Hematopoietic multipotent progenitor cell treated with erythropoietin and hydrocortisone succinate and interleukin-3 and kit ligand, for 17 days (in vitro differentiated cells): ENCODE results near the gene NBEAL2.
"Not testable (repeated sequence)": the region's sequence is repeated elsewhere in the genome, so short reads cannot be mapped to it uniquely, and the experiment has no call there.

Experiments
- DNase-seq: peaks from one replicate; pipeline ENCODE4 v3.0.0-alpha.2; 2015; ENCODE audit warnings: low spot score

The NBEAL2 gene

GRCh38 chr3:47012342-47013230 lies 33.1 kb downstream of the NBEAL2 start:
- DNase-seq, result no peak

DNA sequence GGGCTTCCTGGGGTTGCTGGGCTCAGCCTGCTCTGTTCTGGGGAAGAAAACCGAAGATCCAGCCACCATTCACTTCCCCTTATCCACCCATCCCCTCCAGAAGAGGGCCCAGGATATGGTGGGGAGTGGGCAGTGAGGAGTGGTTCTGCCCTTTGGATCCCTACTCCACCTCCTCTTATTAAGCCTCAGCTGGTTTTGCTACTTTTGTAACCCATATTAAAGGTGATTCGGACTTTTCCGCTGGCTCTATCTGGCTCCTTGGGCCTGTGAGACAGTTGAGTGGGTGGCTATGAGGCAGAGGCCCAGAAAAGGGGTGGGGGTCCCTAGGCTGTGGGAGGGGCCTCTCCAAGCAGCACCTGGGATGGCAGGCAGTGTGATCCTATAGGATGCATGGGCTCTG lies 33.8 kb downstream of the NBEAL2 start:
- DNase-seq, result no peak

GRCh38 chr3:47014036-47014435 lies 34.6 kb downstream of the NBEAL2 start:
- DNase-seq, result no peak

DNA sequence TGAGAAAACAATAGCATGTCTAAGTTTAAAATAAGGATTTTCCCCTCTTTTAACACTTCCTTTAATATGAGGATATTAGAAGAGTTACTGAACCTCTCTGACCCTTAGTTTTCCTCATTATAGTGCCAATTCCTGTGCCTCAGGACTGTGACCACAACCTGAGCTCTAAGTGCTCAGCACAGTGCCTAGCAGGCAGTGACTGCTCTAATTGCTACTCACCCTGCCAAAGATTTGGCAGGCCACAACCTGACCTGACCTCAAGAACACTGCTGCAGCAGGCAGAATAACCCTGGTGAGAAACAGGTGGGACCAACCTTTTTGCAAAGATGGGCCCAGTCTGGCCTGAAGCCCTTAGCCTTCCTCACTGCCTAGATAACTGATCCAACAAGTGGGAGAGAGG lies 35.7 kb downstream of the NBEAL2 start:
- no peak for DNase-seq

DNA sequence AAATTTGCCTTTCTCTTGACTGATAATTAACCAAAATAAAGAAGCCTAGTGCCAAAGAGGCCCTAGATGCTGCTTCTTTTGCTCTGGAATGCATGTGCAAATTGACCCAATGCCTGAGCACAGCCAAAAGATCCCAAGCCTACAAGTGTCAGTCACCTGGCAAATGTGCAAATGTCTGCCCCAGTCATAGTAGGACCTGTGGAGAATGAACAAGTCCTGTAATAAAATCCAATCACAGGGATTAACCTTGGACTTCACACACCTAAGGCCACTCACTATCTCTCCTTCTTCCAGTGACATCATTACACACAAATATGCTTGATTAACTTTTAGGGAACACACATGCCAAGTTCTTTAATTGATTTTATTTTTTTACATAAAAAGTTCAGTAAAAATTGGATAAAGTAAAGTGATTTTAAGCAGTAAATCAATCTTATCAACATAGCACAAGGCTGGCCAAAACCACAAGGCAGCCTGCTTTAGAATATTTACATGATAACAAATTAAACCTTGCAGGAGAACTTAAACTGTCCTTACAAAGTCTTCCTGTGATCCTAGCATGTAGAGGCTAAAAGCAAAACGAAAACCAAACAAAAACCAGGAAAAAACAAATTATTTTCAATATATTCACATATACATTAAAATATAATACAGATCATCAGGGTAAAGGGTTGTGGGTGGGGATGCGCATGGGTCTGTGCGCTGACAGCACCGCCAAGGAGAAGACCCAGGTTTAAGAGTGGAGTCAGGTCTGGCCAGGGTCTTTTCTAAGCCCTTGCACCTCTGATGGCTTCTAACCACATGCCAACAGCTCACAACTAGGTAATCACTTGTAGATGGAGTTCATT lies 36.8 kb downstream of the NBEAL2 start:
- no peak for DNase-seq

- no peak for DNase-seq
These were observed 37.5 kb downstream of the NBEAL2 start for GRCh38 chr3:47016934-47017435.

DNA sequence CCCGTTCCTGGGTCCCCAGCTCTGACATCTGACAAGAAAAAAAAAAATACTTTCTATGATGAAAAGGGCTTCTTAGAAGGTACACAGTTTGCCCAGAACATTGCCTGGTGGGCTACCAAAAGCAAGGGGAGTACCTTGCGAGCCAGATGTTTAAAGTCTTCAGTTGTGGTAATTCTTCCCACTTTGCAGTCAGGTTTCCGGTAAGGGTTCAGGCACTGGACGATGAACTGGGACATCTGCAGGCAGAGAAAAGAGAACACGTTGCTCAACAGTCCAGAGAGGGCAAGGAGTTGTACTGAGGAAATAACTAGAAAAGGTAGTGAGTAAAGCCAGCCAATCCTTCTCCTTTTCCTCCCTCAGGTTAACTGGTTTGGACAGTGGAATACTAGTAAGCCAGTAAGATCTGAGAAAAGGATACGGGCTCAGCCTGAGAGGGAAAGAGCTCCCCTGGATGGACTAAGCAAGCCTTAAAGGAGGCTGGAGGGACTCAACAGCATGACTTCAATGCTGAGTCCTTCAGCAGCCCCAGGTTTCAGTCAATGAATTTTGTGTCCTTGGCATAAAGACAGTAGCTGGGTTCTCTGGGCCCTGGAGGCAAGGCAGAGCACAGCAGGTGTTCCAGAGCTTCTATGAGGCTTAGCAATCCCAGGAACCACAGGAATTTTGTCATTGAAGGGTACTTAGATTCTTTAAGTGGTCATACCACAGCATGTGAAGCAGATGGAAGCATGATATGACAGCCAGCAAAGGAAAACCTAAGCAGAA lies 38.2 kb downstream of the NBEAL2 start:
- DNase-seq, result no peak

- no peak for DNase-seq
These were observed 38.8 kb downstream of the NBEAL2 start for GRCh38 chr3:47018269-47018611.

- DNase-seq, result no peak
These were observed 39.7 kb downstream of the NBEAL2 start for GRCh38 chr3:47019201-47019600.

DNA sequence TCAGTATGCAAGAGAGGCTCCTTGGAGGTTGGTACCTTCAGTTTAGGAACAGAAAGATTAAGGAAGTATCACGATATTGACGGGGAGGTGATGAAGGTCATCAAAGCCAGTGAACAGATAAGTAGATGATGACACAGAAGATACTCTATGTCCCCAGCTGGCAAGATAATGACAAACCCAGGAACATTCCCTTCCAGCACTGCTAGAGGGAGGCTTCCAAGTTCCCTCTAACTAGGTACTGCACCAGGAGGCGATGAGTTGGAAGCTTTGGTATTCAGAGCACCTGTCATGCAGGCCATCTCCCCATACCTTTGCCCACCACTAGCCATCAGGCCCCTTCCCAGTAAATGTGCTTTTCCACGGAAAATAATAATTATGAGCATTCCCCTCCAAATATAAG lies 40.8 kb downstream of the NBEAL2 start:
- no peak for DNase-seq

DNA sequence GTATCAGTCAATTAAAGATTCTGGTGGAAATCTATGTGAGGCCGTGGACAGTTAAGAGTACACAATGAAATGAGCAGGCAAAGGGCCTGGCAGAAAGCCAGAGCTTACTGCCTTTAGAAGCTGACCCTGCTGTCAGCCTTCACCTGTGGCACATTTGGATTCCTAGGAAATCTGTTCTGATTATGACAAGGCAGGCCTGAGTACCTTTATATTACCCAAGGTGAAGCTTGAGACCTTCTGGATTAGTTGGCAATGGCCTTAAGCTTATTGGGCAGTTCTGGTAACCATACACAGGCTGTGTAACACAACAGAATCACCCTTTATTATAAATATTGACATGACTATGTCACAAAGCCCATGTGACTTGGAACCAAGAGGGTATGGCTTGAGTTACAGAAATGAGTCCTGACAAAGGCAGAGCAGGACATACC lies 43.2 kb downstream of the NBEAL2 start:
- no peak for DNase-seq

GRCh38 chr3:47024932-47025331 lies 45.5 kb downstream of the NBEAL2 start:
- DNase-seq, result no peak

- DNase-seq, result not testable (repeated sequence)
These were observed 47.0 kb downstream of the NBEAL2 start for GRCh38 chr3:47026432-47026831.

DNA sequence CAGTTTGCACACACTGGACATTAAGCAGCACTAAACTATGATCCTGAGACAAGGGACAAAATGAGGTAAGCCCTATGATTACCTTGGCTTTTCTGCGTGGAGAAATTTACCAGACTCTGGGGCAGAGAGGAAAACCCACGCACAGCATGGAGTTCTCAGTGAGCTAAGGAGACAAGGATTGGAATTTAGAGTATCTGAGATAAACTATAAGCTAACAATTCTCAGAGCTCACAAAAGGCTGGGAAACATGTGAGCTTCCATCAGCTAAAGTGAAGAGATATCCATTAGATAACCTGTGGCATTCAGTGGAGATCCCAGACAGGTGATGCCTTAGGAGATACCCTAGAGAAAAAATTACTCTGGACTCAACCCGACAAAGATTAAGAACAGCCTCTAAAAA lies 48.7 kb downstream of the NBEAL2 start:
- DNase-seq, result no peak

DNA sequence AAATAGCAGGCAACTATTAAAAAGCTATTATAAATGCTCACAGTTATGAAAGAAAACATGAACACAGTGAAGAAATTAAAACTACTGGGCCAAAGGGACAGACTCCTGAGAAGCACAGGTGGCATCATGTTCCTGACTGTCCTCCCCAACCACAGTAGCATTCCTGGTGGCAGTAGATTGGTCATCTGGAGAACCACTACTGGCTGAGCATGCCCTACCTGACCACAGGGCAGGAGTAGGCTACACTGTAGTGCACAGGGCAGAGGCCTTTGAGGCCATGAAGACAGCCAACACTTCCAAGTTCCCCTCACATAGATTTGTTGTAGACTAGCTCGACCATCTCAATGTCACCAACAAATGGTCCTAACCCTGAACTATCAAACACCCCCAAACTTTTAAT lies 49.2 kb downstream of the NBEAL2 start:
- no peak for DNase-seq

- not testable (repeated sequence) for DNase-seq
These were observed 51.6 kb downstream of the NBEAL2 start for GRCh38 chr3:47031041-47031440.

- no peak for DNase-seq
These were observed 55.5 kb downstream of the NBEAL2 start for GRCh38 chr3:47034868-47035489.

DNA sequence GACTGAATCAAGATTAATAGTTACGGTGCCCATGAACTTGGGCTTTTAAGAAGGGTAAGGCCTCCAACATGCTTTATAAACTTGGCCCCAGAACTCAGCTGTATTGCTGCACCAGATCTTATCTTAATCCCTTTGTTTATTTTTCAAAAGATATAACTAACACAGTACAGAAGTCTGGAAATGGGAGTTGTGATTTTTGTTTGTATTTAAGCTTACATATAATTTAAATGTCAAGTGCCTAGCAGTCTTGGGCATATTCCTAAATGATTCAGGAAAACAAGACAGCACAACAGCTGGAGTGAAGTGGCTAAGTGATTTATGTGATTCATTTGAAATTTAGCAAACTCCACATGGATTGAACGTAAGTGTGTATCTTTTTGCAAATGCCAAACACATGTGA lies 56.2 kb downstream of the NBEAL2 start:
- DNase-seq, result no peak

- DNase-seq, result no peak
These were observed 56.7 kb downstream of the NBEAL2 start for GRCh38 chr3:47036145-47036544.

DNA sequence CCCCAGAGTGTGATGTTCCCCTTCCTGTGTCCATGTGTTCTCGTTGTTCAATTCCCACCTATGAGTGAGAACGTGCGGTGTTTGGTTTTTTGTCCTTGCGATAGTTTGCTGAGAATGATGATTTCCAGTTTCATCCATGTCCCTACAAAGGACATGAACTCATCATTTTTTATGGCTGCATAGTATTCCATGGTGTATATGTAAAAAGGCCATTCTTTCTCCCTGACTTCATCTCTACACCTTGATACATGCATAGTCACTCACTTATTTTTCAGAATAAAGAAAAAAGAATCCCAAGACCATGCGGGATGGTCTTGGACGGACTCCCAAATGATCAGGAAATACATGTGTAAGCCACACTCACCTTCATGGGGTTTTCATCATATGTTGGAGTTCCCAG lies 57.8 kb downstream of the NBEAL2 start:
- DNase-seq, result not testable (repeated sequence)

DNA sequence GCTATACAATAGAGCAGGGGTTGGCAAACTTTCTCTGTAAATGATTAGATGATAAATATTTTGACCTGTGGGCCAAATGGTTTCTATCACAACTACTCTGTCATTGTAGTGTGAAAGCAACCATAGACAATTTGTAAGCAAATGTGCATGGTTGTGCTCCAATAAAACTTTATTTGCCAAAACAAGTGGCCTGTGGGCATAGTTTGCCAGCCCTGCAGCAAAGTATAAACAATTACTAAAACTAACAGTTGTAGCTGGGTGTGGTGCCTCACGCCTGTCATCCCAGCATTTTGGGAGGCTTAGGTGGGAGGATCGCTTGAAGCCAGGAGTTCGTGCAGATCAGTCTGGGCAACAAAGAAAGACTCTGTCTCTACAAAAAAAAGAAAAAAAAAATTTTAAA lies 61.6 kb downstream of the NBEAL2 start:
- no peak for DNase-seq
